ENCODE results near the gene SLC9A9. TPM values are rescaled to one million over a fixed set of nuclear protein-coding genes. Genes with fewer than 3 reads are reported as not detected.
"Not testable (repeated sequence)": the region's sequence is repeated elsewhere in the genome, so short reads cannot be mapped to it uniquely, and the experiment has no call there.

The SLC9A9 gene
- polyA plus RNA-seq, 1 donor from 2014 or later = 0.54 TPM

DNA sequence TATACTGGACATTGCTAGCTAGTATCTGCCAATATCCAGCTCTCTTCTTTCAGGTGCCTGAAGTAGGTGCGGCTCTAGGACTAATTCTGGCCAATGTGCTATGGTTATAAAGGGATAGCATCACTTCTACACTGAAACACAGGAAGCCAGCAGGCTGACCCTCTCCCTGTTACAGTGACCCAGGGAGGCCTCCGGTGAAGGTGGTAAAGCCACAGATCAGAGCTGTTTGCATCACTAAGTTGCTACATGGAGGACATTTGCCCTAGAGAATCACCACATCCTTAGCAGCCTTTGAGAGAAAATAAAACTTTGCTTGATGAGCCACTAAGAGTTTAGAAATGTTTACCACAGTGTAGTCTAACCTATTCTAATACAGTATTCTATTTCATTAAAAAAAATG, 567.3 kb downstream of the SLC9A9 start:
- Histone ChIP-seq H3K27me3 (ENCODE audit: insufficient read depth, low read depth, low read length) (no peaks in the 10 kb centered on the region), H3F3A (ENCODE audit: insufficient read depth, low read length, poor library complexity, severe bottlenecking) (no peaks in the 10 kb centered on the region), H3K27ac (ENCODE audit: low read length) (no peak overlapping the region), H3K9me2 (ENCODE audit: insufficient read depth, low read length) (no peaks in the 10 kb centered on the region), H2AFZ (ENCODE audit: low read depth, low read length) (no peak overlapping the region), H3K9ac (ENCODE audit: low read length) (no peak overlapping the region), H3K4me3 (ENCODE audit: low read length) (no peak overlapping the region), H3K4me2 (ENCODE audit: low read length) (no peak overlapping the region), H3K79me2 (replicated peaks; ENCODE audit: insufficient read depth, low read length) (no peaks in the 10 kb centered on the region), H3K9me3 (ENCODE audit: low read length) (no peaks in the 10 kb centered on the region), H4K20me1 (ENCODE audit: insufficient read depth) (no peaks in the 10 kb centered on the region), H3K36me3 (ENCODE audit: insufficient read depth, low read length) (no peaks in the 10 kb centered on the region)
- TF ChIP-seq EZH2 (IDR thresholded peaks at IDR 0.05; ENCODE audit: borderline replicate concordance, insufficient read depth, low read length, poor library complexity, severe bottlenecking) (no peak), RAD21 (conservative IDR thresholded peaks at IDR 0.05) (no peak), MXI1 (conservative IDR thresholded peaks at IDR 0.05; ENCODE audit: poor library complexity, severe bottlenecking) (no peak), POLR2AphosphoS5 (IDR thresholded peaks at IDR 0.05) (no peak), EP300 (conservative IDR thresholded peaks at IDR 0.05; ENCODE audit: poor library complexity, severe bottlenecking) (no peak), TAF1 (IDR thresholded peaks at IDR 0.05; ENCODE audit: low read depth) (no peak), SMC3 (conservative IDR thresholded peaks at IDR 0.05; ENCODE audit: poor library complexity) (no peak)
- TF ChIP-seq, protein P1, sequence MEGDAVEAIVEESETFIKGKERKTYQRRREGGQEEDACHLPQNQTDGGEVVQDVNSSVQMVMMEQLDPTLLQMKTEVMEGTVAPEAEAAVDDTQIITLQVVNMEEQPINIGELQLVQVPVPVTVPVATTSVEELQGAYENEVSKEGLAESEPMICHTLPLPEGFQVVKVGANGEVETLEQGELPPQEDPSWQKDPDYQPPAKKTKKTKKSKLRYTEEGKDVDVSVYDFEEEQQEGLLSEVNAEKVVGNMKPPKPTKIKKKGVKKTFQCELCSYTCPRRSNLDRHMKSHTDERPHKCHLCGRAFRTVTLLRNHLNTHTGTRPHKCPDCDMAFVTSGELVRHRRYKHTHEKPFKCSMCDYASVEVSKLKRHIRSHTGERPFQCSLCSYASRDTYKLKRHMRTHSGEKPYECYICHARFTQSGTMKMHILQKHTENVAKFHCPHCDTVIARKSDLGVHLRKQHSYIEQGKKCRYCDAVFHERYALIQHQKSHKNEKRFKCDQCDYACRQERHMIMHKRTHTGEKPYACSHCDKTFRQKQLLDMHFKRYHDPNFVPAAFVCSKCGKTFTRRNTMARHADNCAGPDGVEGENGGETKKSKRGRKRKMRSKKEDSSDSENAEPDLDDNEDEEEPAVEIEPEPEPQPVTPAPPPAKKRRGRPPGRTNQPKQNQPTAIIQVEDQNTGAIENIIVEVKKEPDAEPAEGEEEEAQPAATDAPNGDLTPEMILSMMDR (IDR thresholded peaks at IDR 0.05; ENCODE audit: poor library complexity, severe bottlenecking) = no peak

DNA sequence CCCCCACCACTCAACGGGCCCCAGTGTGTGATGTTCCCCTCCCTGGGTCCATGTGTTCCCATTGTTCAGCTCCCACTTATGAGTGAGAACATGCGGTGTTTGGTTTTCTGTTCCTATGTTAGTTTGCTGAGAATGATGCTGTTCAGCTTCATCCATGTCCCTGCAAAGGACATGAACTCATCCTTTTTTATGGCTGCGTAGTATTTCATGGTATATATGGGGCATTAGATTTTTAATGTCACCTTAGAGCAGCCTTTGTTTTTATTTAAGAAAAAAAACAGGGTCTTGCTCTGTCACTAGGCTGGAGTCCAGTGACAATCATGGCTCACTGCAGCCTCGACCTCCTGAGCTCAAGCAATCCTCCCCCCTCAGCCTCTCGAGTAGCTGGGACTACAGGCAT, 568.7 kb downstream of the SLC9A9 start:
- not testable (repeated sequence) for H3K27me3 ChIP-seq (ENCODE audit: insufficient read depth, low read depth, low read length); H2AFZ ChIP-seq (ENCODE audit: low read depth, low read length); H3K9me3 ChIP-seq (ENCODE audit: low read length); H4K20me1 ChIP-seq (ENCODE audit: insufficient read depth); H3F3A ChIP-seq (ENCODE audit: insufficient read depth, low read length, poor library complexity, severe bottlenecking); H3K27ac ChIP-seq (ENCODE audit: low read length); H3K4me3 ChIP-seq (ENCODE audit: low read length); H3K4me2 ChIP-seq (ENCODE audit: low read length); H3K9ac ChIP-seq (ENCODE audit: low read length); H3K79me2 ChIP-seq (replicated peaks; ENCODE audit: insufficient read depth, low read length); H3K9me2 ChIP-seq (ENCODE audit: insufficient read depth, low read length); H3K36me3 ChIP-seq (ENCODE audit: insufficient read depth, low read length)

DNA sequence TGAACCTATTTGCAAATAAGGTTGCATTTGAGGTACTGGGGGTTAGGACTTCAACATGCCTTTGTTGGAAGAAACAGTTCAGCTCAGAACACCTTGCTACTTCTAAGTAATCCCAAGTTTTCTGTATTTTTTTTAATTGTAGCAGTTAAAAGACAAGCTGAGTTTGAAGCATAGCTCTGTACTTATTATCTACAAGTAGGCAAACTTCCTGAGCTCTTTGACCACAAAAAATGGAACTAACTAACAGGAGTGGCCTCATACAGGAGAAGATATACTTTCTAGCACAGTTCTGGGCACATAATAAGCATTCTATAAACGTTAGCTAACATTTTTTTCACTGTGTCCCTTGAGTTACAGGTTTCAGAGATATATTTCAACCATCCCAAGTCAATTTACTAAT, 569.5 kb downstream of the SLC9A9 start:
- H3K9me2 ChIP-seq (ENCODE audit: insufficient read depth, low read length) = no peaks in the 10 kb centered on the region
- H3K27me3 ChIP-seq (ENCODE audit: insufficient read depth, low read depth, low read length) = no peaks in the 10 kb centered on the region
- no peaks in the 10 kb centered on the region for H3K9me3 ChIP-seq (ENCODE audit: low read length)
- H2AFZ ChIP-seq (ENCODE audit: low read depth, low read length) = no peak overlapping the region
- no peaks in the 10 kb centered on the region for H3F3A ChIP-seq (ENCODE audit: insufficient read depth, low read length, poor library complexity, severe bottlenecking)
- H3K9ac ChIP-seq (ENCODE audit: low read length) = no peak overlapping the region
- H3K36me3 ChIP-seq (ENCODE audit: insufficient read depth, low read length) = no peaks in the 10 kb centered on the region
- H4K20me1 ChIP-seq (ENCODE audit: insufficient read depth) = no peaks in the 10 kb centered on the region
- no peak overlapping the region for H3K4me2 ChIP-seq (ENCODE audit: low read length)
- no peak for TF ChIP-seq EZH2 (IDR thresholded peaks at IDR 0.05; ENCODE audit: borderline replicate concordance, insufficient read depth, low read length, poor library complexity, severe bottlenecking)
- no peak for TF ChIP-seq SMC3 (conservative IDR thresholded peaks at IDR 0.05; ENCODE audit: poor library complexity)
- no peak for TF ChIP-seq TAF1 (IDR thresholded peaks at IDR 0.05; ENCODE audit: low read depth)
- TF ChIP-seq, protein P2, sequence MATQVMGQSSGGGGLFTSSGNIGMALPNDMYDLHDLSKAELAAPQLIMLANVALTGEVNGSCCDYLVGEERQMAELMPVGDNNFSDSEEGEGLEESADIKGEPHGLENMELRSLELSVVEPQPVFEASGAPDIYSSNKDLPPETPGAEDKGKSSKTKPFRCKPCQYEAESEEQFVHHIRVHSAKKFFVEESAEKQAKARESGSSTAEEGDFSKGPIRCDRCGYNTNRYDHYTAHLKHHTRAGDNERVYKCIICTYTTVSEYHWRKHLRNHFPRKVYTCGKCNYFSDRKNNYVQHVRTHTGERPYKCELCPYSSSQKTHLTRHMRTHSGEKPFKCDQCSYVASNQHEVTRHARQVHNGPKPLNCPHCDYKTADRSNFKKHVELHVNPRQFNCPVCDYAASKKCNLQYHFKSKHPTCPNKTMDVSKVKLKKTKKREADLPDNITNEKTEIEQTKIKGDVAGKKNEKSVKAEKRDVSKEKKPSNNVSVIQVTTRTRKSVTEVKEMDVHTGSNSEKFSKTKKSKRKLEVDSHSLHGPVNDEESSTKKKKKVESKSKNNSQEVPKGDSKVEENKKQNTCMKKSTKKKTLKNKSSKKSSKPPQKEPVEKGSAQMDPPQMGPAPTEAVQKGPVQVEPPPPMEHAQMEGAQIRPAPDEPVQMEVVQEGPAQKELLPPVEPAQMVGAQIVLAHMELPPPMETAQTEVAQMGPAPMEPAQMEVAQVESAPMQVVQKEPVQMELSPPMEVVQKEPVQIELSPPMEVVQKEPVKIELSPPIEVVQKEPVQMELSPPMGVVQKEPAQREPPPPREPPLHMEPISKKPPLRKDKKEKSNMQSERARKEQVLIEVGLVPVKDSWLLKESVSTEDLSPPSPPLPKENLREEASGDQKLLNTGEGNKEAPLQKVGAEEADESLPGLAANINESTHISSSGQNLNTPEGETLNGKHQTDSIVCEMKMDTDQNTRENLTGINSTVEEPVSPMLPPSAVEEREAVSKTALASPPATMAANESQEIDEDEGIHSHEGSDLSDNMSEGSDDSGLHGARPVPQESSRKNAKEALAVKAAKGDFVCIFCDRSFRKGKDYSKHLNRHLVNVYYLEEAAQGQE (IDR thresholded peaks at IDR 0.05; ENCODE audit: borderline replicate concordance) = no peak
- no peak for TF ChIP-seq RAD21 (conservative IDR thresholded peaks at IDR 0.05)
- TF ChIP-seq MXI1 (conservative IDR thresholded peaks at IDR 0.05; ENCODE audit: poor library complexity, severe bottlenecking) = no peak
- TF ChIP-seq EP300 (conservative IDR thresholded peaks at IDR 0.05; ENCODE audit: poor library complexity, severe bottlenecking) = no peak
- TF ChIP-seq, protein P1 (IDR thresholded peaks at IDR 0.05; ENCODE audit: poor library complexity, severe bottlenecking) = no peak
- TF ChIP-seq POLR2AphosphoS5 (IDR thresholded peaks at IDR 0.05) = no peak
- H3K4me3 ChIP-seq (ENCODE audit: low read length) = no peak overlapping the region
- no peaks in the 10 kb centered on the region for H3K79me2 ChIP-seq (replicated peaks; ENCODE audit: insufficient read depth, low read length)
- H3K27ac ChIP-seq (ENCODE audit: low read length) = no peak overlapping the region
